Renal pelvis (tissue), 4 donors: ENCODE data around the gene TNF. TPM values are rescaled to one million over a fixed set of nuclear protein-coding genes. Genes with fewer than 3 reads are reported as not detected.
"Not testable (repeated sequence)": the region's sequence is repeated elsewhere in the genome, so short reads cannot be mapped to it uniquely, and the experiment has no call there.

Source experiments
- DNase-seq: peaks from one replicate; pipeline ENCODE4 v3.0.0-alpha.2; 2013
- polyA plus RNA-seq, 3 donors: library from polyadenylated mRNA; unstranded; fragments of 120-200 nt; gene quantifications; one replicate each; pipeline ENCODE4 v1.2.1, GENCODE V29; 2013; ENCODE audit not compliant: insufficient read length in 3 of 3

Gene TNF
- polyA plus RNA-seq, 3 donors = 0.19 TPM; not detected in 2

DNA sequence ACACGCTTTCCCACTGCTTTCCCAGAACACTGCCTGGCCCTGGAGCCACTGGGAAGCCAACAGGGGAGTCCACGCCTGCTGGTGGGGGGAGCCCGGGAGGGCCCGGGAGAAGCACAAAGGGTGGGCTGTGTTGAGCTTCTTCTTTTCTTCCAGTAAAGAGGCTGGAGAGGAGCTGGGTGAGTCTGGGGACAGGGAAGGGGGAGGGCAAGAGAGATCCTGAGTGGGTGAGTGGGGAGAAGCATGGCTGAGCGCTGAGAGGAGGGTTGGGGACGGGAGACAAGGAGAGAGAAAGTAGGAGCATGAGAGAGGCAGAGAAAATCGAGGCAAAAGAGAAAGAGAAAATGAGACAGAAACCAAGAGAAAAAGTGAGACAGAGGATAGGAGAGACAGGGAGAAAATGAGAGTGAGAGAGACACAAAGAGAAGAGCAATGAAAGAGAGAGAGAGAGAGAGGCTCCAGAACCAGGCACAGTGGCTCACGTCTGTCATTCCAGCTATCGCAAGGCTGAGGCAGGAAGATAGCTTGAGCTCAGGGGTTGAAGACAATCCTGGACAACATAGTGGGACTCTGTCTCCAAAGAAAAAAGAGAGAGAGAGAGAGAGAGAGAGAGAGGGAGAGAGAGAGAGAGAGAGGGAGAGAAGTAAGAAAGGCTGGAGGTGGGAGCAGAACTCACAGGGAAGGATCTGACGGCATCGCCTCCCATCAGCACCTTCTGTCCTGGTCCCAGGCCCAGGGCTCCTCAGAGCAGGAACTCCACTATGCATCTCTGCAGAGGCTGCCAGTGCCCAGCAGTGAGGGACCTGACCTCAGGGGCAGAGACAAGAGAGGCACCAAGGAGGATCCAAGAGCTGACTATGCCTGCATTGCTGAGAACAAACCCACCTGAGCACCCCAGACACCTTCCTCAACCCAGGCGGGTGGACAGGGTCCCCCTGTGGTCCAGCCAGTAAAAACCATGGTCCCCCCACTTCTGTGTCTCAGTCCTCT, 12.7 kb downstream of the TNF start:
- no peak for DNase-seq

- no peak for DNase-seq
Observed at GRCh38 chr6:31588871-31589650, 13.7 kb downstream of the TNF start.

DNA sequence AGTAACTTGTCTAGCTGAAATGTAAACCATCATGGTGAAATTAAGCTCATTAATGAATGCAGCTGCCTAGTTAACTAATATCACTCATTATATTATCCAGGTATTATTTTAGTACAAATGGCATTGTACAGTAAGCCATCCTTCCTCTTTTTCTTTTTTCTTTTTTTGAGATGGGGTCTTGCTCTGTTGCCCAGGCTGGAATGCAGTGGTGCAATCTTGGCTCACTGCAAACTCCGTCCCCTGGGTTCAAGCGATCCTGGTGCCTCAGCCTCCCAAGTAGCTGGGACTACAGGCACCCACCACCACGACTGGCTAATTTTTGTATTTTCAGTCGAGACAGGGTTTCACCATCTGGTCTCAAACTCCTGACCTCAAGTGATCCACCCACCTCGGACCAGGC, 15.3 kb downstream of the TNF start:
- DNase-seq = not testable (repeated sequence)

- DNase-seq = no peak
Observed at GRCh38 chr6:31592396-31592771, 17.0 kb downstream of the TNF start.

DNA sequence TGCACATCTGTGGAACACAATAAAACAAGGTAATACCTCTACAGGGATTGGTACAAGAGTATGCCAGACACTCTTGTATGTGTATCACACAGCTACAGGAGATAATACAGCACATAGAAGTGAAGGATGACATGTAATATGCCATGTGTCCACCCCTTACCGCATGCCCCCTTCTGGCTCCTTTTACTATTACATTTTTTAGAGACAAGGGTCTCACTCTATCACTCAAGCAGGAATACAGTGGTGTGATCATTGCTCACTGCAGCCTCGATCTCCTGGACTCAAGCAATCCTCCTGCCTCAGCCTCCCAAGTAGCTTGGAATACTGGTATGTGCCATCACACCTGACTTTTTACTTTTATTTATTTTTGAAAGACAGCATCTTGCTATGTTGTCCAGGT, 21.6 kb downstream of the TNF start:
- no peak for DNase-seq

- no peak for DNase-seq
Observed at GRCh38 chr6:31607317-31607716, 32.0 kb downstream of the TNF start.

- DNase-seq = no peak
Observed at GRCh38 chr6:31609519-31610406, 34.4 kb downstream of the TNF start.

GRCh38 chr6:31610968-31611367, 35.6 kb downstream of the TNF start:
- no peak for DNase-seq

- no peak for DNase-seq
Observed at GRCh38 chr6:31614075-31614619, 38.8 kb downstream of the TNF start.

- DNase-seq = no peak
Observed at GRCh38 chr6:31614684-31615578, 39.6 kb downstream of the TNF start, which contains the start of gene AIF1. TSS of gene AIF1 (plus strand) at chr6:31615234. CDS start at chr6:31615330, 96 bp downstream.

GRCh38 chr6:31615748-31616147, 40.4 kb downstream of the TNF start:
- no peak for DNase-seq

DNA sequence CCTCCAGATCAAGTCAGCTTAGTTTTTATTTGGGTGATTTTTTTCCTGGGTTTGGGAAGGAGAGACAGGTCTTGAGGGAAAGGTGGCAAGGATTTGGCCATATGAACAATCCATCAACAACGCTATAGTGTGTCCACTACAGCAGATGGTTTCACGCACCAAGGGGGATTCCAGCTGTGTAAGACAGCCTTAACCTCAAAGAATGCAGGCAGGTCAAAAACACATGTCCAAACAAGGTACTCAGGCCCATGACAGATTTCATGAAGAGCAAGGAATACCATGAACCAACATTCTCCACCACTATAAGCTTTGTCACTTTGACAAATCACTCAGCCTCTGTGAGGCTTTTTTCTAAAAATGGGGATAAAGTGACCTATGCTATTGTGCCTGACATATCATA, 41.6 kb downstream of the TNF start:
- DNase-seq = no peak

GRCh38 chr6:31619805-31620585, 44.6 kb downstream of the TNF start:
- peak; percentile 99 for DNase-seq

- DNase-seq = peak; percentile 75
Observed at GRCh38 chr6:31620586-31621319, 45.4 kb downstream of the TNF start, which contains the start of gene PRRC2A. TSS of gene PRRC2A (plus strand) at chr6:31620715. CDS start at chr6:31622790, 2,075 bp downstream.

DNA sequence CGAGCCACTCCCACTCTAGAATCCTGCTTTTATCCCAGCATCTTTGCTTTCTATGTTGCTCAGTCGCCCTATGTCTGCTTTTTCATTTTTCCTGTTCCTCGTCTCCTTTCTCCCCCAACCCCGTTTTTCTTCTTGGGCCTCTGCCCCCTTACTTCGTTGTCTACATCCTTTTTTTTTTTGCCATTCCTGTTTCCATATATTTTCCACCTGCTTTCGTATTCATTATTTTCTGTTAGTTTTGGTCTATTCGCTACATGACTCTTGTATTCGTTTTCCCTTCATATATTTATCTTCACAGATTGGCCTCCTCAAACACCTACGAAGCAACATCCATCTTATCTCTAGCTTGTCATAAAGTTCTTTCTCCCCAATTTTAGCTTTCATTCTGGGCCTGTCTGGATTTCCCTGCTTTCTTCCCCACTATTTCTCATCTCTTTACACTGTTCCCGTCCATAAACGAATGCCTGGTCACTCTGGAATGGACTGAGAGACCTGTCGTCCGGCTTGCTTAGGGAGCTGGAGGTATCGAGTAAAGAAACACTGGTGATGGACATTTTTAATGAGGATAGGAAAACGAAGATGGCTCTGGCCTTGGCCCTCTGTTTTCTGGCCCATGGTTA, 46.1 kb downstream of the TNF start:
- DNase-seq = no peak

GRCh38 chr6:31621991-31622390, 46.6 kb downstream of the TNF start:
- peak; percentile 21 for DNase-seq

DNA sequence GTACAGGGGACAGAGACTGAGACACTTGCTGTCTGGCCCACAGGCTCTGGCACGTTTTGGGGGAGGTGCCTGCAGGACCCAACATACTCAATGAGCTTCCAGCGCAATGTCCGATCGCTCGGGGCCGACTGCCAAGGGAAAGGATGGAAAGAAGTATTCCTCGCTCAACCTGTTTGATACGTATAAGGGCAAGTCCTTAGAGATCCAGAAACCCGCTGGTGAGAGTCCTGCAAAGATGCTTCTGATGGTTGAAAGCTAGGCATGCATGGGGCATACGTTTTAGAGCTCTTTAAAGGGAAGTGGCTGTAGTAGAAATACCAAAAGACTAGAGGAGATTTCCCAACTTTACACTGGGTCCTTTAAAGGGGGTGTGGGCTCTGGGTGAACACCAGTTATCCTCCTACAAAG, 47.3 kb downstream of the TNF start:
- DNase-seq = no peak

DNA sequence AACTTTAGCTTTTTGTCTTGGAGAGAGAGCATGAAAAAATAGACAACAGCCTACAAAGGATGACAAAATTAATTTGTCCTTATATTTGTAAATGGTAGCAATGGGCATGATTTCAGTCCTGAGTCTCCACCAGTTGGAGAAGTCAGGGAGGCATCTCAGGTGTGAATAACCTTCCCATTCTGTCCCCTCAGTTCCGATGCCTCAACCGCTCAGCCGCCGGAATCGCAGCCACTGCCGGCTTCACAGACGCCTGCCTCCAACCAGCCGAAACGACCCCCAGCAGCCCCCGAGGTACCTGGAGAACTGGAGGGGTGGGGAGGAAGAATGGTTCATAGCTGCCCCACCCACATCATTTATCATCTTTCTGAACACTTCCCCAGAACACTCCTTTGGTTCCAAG, 48.7 kb downstream of the TNF start:
- no peak for DNase-seq
